Measurements from ENCODE around the gene PSMA5.

- TF ChIP-seq CTCF (conservative IDR thresholded peaks at IDR 0.05 in 1 of 2, IDR thresholded peaks at IDR 0.05 in 1 of 2; ENCODE audit: extremely low read depth in 1 of 2, insufficient read depth in 1 of 2, low read depth in 1 of 2, low read length in 2 of 2) (no peak), EZH2 (IDR thresholded peaks at IDR 0.05; ENCODE audit: borderline replicate concordance, low read length) (no peak)
Observed at GRCh38 chr1:109432336-109432735, 6.1 kb upstream of the PSMA5 start.
